Mesothelial cell of epicardium (in vitro differentiated cells): Measurements from ENCODE around the gene STAB1. TPM values are rescaled to one million over a fixed set of nuclear protein-coding genes. Genes with fewer than 3 reads are reported as not detected.
A peak's percentile ranks its signal among the peaks of the same experiment; 100 is the strongest.

Experiments
- DNase-seq, 2 experiments: peaks; one replicate each; pipeline ENCODE4 v3.0.0; 2021; ENCODE audit warnings: low spot score in 2 of 2; ENCODE audit not compliant: unreplicated experiment in 2 of 2
- H3K27ac Mint-ChIP-seq: 2 replicates; pipeline ENCODE4 v1.8.0; 2021; ENCODE audit warnings: mixed read lengths
- H3K27me3 Mint-ChIP-seq: 2 replicates; pipeline ENCODE4 v1.8.0; 2021; ENCODE audit warnings: low read depth, mixed read lengths
- H3K36me3 Mint-ChIP-seq: 2 replicates; pipeline ENCODE4 v1.8.0; 2021; ENCODE audit warnings: mixed read lengths
- H3K4me1 Mint-ChIP-seq: 2 replicates; pipeline ENCODE4 v1.8.0; 2021; ENCODE audit warnings: mixed read lengths
- H3K4me3 Mint-ChIP-seq: 2 replicates; pipeline ENCODE4 v1.8.0; 2021; ENCODE audit warnings: mild to moderate bottlenecking, moderate library complexity, mixed read lengths
- H3K9me3 Mint-ChIP-seq: 2 replicates; pipeline ENCODE4 v1.8.0; 2021; ENCODE audit warnings: mixed read lengths
- total RNA-seq: library from RNA; stranded (reverse); gene quantifications from 3 replicates; pipeline ENCODE4 v1.2.1, GENCODE V29; 2021
- TF ChIP-seq, protein P1 (sequence below): fragments of 200-600 bp; sonication (generic); IDR thresholded peaks from one replicate; pipeline ENCODE4 v1.5.0; 2021; ENCODE audit warnings: antibody characterized with exemption; ENCODE audit not compliant: unreplicated experiment

STAB1 gene
- total RNA-seq, 1 donor from 2014 or later: 0.29 TPM

GRCh38 chr3:52492059-52492458, 3.1 kb upstream of the STAB1 start:
- no peaks in the 10 kb centered on the region for H3K9me3 Mint-ChIP-seq
- H3K36me3 Mint-ChIP-seq: peaks cover 28% of the 10 kb centered on the region
- peaks cover 4% of the 10 kb centered on the region for H3K4me1 Mint-ChIP-seq
- no peak overlapping the region for H3K4me3 Mint-ChIP-seq
- no peaks in the 10 kb centered on the region for H3K27me3 Mint-ChIP-seq
- no peak for DNase-seq
- H3K27ac Mint-ChIP-seq: no peak overlapping the region
- TF ChIP-seq, protein P1, sequence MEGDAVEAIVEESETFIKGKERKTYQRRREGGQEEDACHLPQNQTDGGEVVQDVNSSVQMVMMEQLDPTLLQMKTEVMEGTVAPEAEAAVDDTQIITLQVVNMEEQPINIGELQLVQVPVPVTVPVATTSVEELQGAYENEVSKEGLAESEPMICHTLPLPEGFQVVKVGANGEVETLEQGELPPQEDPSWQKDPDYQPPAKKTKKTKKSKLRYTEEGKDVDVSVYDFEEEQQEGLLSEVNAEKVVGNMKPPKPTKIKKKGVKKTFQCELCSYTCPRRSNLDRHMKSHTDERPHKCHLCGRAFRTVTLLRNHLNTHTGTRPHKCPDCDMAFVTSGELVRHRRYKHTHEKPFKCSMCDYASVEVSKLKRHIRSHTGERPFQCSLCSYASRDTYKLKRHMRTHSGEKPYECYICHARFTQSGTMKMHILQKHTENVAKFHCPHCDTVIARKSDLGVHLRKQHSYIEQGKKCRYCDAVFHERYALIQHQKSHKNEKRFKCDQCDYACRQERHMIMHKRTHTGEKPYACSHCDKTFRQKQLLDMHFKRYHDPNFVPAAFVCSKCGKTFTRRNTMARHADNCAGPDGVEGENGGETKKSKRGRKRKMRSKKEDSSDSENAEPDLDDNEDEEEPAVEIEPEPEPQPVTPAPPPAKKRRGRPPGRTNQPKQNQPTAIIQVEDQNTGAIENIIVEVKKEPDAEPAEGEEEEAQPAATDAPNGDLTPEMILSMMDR: no peak

- H3K36me3 Mint-ChIP-seq: peaks cover 19% of the 10 kb centered on the region
These were observed 1.7 kb upstream of the STAB1 start for GRCh38 chr3:52493232-52494017.

DNA sequence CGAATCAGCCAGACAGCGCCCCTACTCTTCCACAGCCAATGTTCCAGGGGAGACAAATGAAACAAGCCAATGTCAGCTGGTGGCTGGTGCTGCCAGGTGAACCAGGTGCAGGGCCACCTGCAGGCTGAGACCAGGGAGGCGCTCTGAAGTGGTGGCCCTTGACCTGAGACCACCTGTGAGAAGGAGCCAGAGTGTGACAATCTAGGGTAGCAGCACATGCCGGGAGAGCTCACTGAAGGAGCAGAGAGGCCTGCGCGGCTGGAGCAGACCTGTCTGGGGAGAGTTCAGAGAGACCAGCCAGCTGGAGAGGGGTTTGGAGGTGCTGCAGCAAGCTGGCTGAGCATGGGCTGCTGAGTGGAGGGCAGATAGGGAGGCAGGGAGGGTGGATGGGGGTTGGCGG, 693 bp upstream of the STAB1 start:
- H3K36me3 Mint-ChIP-seq: peaks cover 19% of the 10 kb centered on the region
- DNase-seq: no peak
- H3K9me3 Mint-ChIP-seq: no peaks in the 10 kb centered on the region
- no peaks in the 10 kb centered on the region for H3K27me3 Mint-ChIP-seq
- peak overlapping the region; percentile 80 for H3K27ac Mint-ChIP-seq
- peaks cover 4% of the 10 kb centered on the region for H3K4me1 Mint-ChIP-seq
- H3K4me3 Mint-ChIP-seq: no peak overlapping the region
- TF ChIP-seq, protein P1: no peak

More at GRCh38 chr3:52493232-52494017, 1.7 kb upstream of the STAB1 start:
- H3K4me3 Mint-ChIP-seq: no peak overlapping the region
- H3K4me1 Mint-ChIP-seq: peaks cover 4% of the 10 kb centered on the region
- no peak overlapping the region for H3K27ac Mint-ChIP-seq
- no peaks in the 10 kb centered on the region for H3K27me3 Mint-ChIP-seq
- no peaks in the 10 kb centered on the region for H3K9me3 Mint-ChIP-seq
- TF ChIP-seq, protein P1: no peak
- no peak for DNase-seq

GRCh38 chr3:52495777-52496602, 852 bp downstream of the STAB1 start:
- no peak overlapping the region for H3K27ac Mint-ChIP-seq
- DNase-seq: no peak
- H3K36me3 Mint-ChIP-seq: peaks cover 15% of the 10 kb centered on the region
- TF ChIP-seq, protein P1: no peak
- H3K9me3 Mint-ChIP-seq: no peaks in the 10 kb centered on the region
- peaks cover 4% of the 10 kb centered on the region for H3K4me1 Mint-ChIP-seq
- H3K27me3 Mint-ChIP-seq: no peaks in the 10 kb centered on the region
- H3K4me3 Mint-ChIP-seq: no peak overlapping the region

- peaks cover 4% of the 10 kb centered on the region for H3K4me1 Mint-ChIP-seq
- H3K27ac Mint-ChIP-seq: no peak overlapping the region
- DNase-seq: no peak
- H3K9me3 Mint-ChIP-seq: no peaks in the 10 kb centered on the region
- H3K4me3 Mint-ChIP-seq: no peak overlapping the region
- TF ChIP-seq, protein P1: no peak
- no peaks in the 10 kb centered on the region for H3K36me3 Mint-ChIP-seq
- no peaks in the 10 kb centered on the region for H3K27me3 Mint-ChIP-seq
These were observed 3.3 kb downstream of the STAB1 start for GRCh38 chr3:52498137-52499054.
